GM12891 (cell line): Measurements from ENCODE around the gene MIB1.

ENCODE experiments used
- POLR2A ChIP-seq: IDR thresholded peaks from 2 replicates; pipeline ENCODE4 v1.6.1; 2011; ENCODE audit warnings: low read depth, low read length, control low read depth
- POLR2AphosphoS5 ChIP-seq: IDR thresholded peaks from 2 replicates; pipeline ENCODE4 v1.6.1; 2011; ENCODE audit warnings: low read depth, low read length, control low read depth
- SPI1 ChIP-seq: IDR thresholded peaks from 2 replicates; pipeline ENCODE4 v1.6.1; 2011; ENCODE audit warnings: low read depth, low read length, control low read depth

- TF ChIP-seq POLR2AphosphoS5: no peak
- no peak for TF ChIP-seq POLR2A
- TF ChIP-seq SPI1: no peak
These were observed 7.4 kb downstream of the MIB1 start for GRCh38 chr18:21747764-21748693.
